ENCODE data around the gene SOD2. TPM values are rescaled to one million over a fixed set of nuclear protein-coding genes. Genes with fewer than 3 reads are reported as not detected.

Gene SOD2
- total and polyA plus RNA-seq, 2 of the 13 experiments (the other 11 are each of a cell fraction or from before 2014, with no cell fraction given), result 304 to 309 TPM

- TF ChIP-seq JUNB (CRISPR knock-in tag; IDR thresholded peaks at IDR 0.05; ENCODE audit: borderline replicate concordance) (no peak), NFIB (CRISPR knock-in tag; IDR thresholded peaks at IDR 0.05; ENCODE audit: borderline replicate concordance) (no peak), ZFP36L1 (CRISPR knock-in tag; IDR thresholded peaks at IDR 0.05) (no peak), ZBTB44 (CRISPR knock-in tag; IDR thresholded peaks at IDR 0.05) (0 out of 2 replicates have a peak, but pooled peaks have one; percentile 23), ZNF512 (CRISPR knock-in tag; IDR thresholded peaks at IDR 0.05) (no peak), TSC22D2 (CRISPR knock-in tag; IDR thresholded peaks at IDR 0.05; ENCODE audit: borderline replicate concordance) (peak; percentile 73; the same call in 1 of the 2 replicates), ARID2 (CRISPR knock-in tag; IDR thresholded peaks at IDR 0.05; ENCODE audit: borderline replicate concordance) (no peak), ZBTB21 (CRISPR knock-in tag; IDR thresholded peaks at IDR 0.05) (peak; percentile 45; the same call in 1 of the 2 replicates), NFE2 (CRISPR knock-in tag; IDR thresholded peaks at IDR 0.05) (no peak), ATF7 (IDR thresholded peaks at IDR 0.05) (no peak), ATF7 (CRISPR knock-in tag; IDR thresholded peaks at IDR 0.05) (no peak), ATF1 (CRISPR knock-in tag; IDR thresholded peaks at IDR 0.05) (no peak), ZNF563 (CRISPR knock-in tag; IDR thresholded peaks at IDR 0.05) (0 out of 2 replicates have a peak, but pooled peaks have one; percentile 47), ZNF547 (CRISPR knock-in tag; IDR thresholded peaks at IDR 0.05) (0 out of 2 replicates have a peak, but pooled peaks have one; percentile 7), ZBTB20 (CRISPR knock-in tag; IDR thresholded peaks at IDR 0.05; ENCODE audit: borderline replicate concordance, low read depth) (0 out of 2 replicates have a peak, but pooled peaks have one; percentile 33), ZBTB4 (CRISPR knock-in tag; IDR thresholded peaks at IDR 0.05; ENCODE audit: borderline replicate concordance) (no peak), ZNF317 (CRISPR knock-in tag; IDR thresholded peaks at IDR 0.05) (0 out of 2 replicates have a peak, but pooled peaks have one; percentile 26), HCFC1 (IDR thresholded peaks at IDR 0.05; ENCODE audit: low read depth, low read length) (no peak), ZNF253 (CRISPR knock-in tag; IDR thresholded peaks at IDR 0.05; ENCODE audit: borderline replicate concordance) (no peak)
- TF ChIP-seq, protein P1, sequence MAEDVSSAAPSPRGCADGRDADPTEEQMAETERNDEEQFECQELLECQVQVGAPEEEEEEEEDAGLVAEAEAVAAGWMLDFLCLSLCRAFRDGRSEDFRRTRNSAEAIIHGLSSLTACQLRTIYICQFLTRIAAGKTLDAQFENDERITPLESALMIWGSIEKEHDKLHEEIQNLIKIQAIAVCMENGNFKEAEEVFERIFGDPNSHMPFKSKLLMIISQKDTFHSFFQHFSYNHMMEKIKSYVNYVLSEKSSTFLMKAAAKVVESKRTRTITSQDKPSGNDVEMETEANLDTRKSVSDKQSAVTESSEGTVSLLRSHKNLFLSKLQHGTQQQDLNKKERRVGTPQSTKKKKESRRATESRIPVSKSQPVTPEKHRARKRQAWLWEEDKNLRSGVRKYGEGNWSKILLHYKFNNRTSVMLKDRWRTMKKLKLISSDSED (CRISPR knock-in tag; IDR thresholded peaks at IDR 0.05), result no peak
Observed at GRCh38 chr6:159727717-159728445, 34.8 kb upstream of the SOD2 start (continued).
